ENCODE results near the gene PVR.
"Not testable (repeated sequence)": the region's sequence is repeated elsewhere in the genome, so short reads cannot be mapped to it uniquely, and the experiment has no call there.

The PVR gene

GRCh38 chr19:44611812-44612295 lies 31.9 kb upstream of the PVR start:
- H3K36me3 Mint-ChIP-seq, result no peaks in the 10 kb centered on the region

GRCh38 chr19:44613295-44614178 lies 30.2 kb upstream of the PVR start, which contains the start of gene IGSF23:
Gene IGSF23 (plus strand): TSS chr19:44613563. CDS start chr19:44613646, 83 bp downstream.
- H3K4me1 Mint-ChIP-seq (ENCODE audit: low read depth), result no peaks in the 10 kb centered on the region
- no peak within 1 kb of the TSS for H3K27ac Mint-ChIP-seq
- no peak within 1 kb of the TSS for H3K4me3 Mint-ChIP-seq
- H3K36me3 Mint-ChIP-seq, result no peaks in the 10 kb centered on the region
- H3K27me3 Mint-ChIP-seq, result no peaks in the 10 kb centered on the region
- H3K9me3 Mint-ChIP-seq (ENCODE audit: low read depth), result no peaks in the 10 kb centered on the region

More at GRCh38 chr19:44611812-44612295, 31.9 kb upstream of the PVR start:
- peaks cover 12% of the 10 kb centered on the region for H3K4me1 Mint-ChIP-seq (ENCODE audit: low read depth)
- no peaks in the 10 kb centered on the region for H3K27me3 Mint-ChIP-seq
- no peak overlapping the region for H3K4me3 Mint-ChIP-seq
- H3K9me3 Mint-ChIP-seq (ENCODE audit: low read depth), result no peaks in the 10 kb centered on the region
- no peak overlapping the region for H3K27ac Mint-ChIP-seq

DNA sequence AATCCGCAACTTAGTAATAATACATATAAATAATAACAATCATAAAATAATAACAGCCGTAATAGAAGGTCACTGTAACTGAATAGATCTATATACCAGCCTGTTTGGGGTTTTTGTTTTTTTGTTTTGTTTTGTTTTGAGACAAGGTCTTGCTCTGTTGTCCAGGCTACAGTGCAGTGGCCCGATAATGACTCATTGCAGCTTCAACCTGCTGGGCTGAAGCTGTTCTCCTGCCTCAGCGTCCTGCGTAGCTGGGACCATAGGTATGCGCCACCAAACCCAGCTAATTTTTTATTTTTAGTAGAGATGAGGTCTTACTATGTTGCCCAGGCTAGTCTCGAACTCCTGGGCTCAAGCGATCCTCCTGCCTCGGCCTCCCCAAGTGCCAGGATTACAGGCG lies 29.4 kb upstream of the PVR start:
- Mint-ChIP-seq H3K27me3 (no peaks in the 10 kb centered on the region), H3K4me1 (ENCODE audit: low read depth) (no peaks in the 10 kb centered on the region), H3K36me3 (no peaks in the 10 kb centered on the region), H3K9me3 (ENCODE audit: low read depth) (no peaks in the 10 kb centered on the region), H3K27ac (no peak overlapping the region), H3K4me3 (no peak overlapping the region)

GRCh38 chr19:44615863-44616247 lies 27.9 kb upstream of the PVR start:
- Mint-ChIP-seq H3K27me3 (no peaks in the 10 kb centered on the region), H3K27ac (no peak overlapping the region), H3K9me3 (ENCODE audit: low read depth) (no peaks in the 10 kb centered on the region), H3K36me3 (no peaks in the 10 kb centered on the region), H3K4me3 (no peak overlapping the region), H3K4me1 (ENCODE audit: low read depth) (no peaks in the 10 kb centered on the region)

- H3K4me3 Mint-ChIP-seq, result no peak overlapping the region
- no peaks in the 10 kb centered on the region for H3K4me1 Mint-ChIP-seq (ENCODE audit: low read depth)
- no peak overlapping the region for H3K27ac Mint-ChIP-seq
- no peaks in the 10 kb centered on the region for H3K27me3 Mint-ChIP-seq
- H3K9me3 Mint-ChIP-seq (ENCODE audit: low read depth), result no peaks in the 10 kb centered on the region
- H3K36me3 Mint-ChIP-seq, result no peaks in the 10 kb centered on the region
Observed at GRCh38 chr19:44617110-44617880, 26.4 kb upstream of the PVR start.

GRCh38 chr19:44618640-44619357 lies 24.9 kb upstream of the PVR start:
- Mint-ChIP-seq H3K27ac (no peak overlapping the region), H3K27me3 (no peaks in the 10 kb centered on the region), H3K4me3 (no peak overlapping the region), H3K36me3 (no peaks in the 10 kb centered on the region), H3K9me3 (ENCODE audit: low read depth) (no peaks in the 10 kb centered on the region), H3K4me1 (ENCODE audit: low read depth) (no peaks in the 10 kb centered on the region)

DNA sequence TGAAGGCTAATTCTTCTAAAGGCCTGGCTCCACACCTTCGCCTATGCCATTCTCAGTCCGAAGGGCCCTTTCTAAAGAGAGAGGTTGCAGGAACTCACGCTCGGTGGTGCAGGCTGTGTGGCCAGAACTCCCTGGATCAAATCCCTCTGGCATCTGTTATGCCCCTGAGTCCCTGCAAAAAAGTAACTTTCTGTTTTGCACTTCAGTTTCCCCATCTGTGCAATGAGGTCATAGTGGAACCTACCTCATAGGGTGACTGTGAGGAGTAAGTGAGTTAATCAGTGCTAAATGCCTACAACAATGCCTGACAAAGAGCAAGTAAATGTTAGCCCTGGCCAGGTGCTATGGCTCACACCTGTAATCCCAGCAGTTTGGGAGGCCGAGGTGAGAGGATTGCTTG lies 23.0 kb upstream of the PVR start:
- no peaks in the 10 kb centered on the region for H3K27me3 Mint-ChIP-seq
- H3K27ac Mint-ChIP-seq, result no peak overlapping the region
- no peaks in the 10 kb centered on the region for H3K4me1 Mint-ChIP-seq (ENCODE audit: low read depth)
- H3K9me3 Mint-ChIP-seq (ENCODE audit: low read depth), result no peaks in the 10 kb centered on the region
- no peaks in the 10 kb centered on the region for H3K36me3 Mint-ChIP-seq
- no peak overlapping the region for H3K4me3 Mint-ChIP-seq

- Mint-ChIP-seq H3K4me3 (no peak overlapping the region), H3K27ac (no peak overlapping the region), H3K36me3 (no peaks in the 10 kb centered on the region), H3K4me1 (ENCODE audit: low read depth) (no peaks in the 10 kb centered on the region), H3K9me3 (ENCODE audit: low read depth) (no peaks in the 10 kb centered on the region), H3K27me3 (no peaks in the 10 kb centered on the region)
Observed at GRCh38 chr19:44621367-44621766, 22.3 kb upstream of the PVR start.

GRCh38 chr19:44623080-44623479 lies 20.6 kb upstream of the PVR start:
- no peak overlapping the region for H3K4me3 Mint-ChIP-seq
- no peaks in the 10 kb centered on the region for H3K9me3 Mint-ChIP-seq (ENCODE audit: low read depth)
- H3K36me3 Mint-ChIP-seq, result no peaks in the 10 kb centered on the region
- H3K27me3 Mint-ChIP-seq, result peaks cover 2% of the 10 kb centered on the region
- H3K27ac Mint-ChIP-seq, result no peak overlapping the region
- no peaks in the 10 kb centered on the region for H3K4me1 Mint-ChIP-seq (ENCODE audit: low read depth)

- Mint-ChIP-seq H3K36me3 (no peaks in the 10 kb centered on the region), H3K27ac (no peak overlapping the region)
Observed at GRCh38 chr19:44623626-44624025, 20.1 kb upstream of the PVR start.

DNA sequence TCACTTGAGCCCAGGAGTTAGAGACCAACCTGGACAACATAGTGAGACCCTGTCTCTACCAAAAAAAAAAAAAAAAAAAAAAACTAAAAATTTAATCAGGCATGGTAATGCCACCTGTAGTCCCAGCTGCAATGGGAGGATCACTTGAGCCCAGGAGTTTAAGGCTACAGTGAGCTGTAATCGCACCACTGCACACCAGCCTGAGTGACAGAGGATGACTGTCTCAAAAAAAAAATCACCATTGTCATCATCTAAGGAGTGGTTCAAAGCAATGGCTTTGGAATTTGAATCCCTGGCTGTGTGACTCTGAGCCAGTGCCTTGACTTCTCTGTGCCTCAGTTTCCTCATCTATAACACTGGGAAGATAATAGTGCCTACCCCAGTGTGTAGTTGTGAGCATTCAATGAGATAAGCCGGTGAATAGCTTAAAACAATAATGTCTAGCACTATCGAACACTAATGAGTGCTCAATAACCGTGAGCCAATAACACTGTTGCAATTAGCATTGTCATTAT lies 18.8 kb upstream of the PVR start:
- Mint-ChIP-seq H3K9me3 (ENCODE audit: low read depth) (no peaks in the 10 kb centered on the region), H3K27ac (no peak overlapping the region), H3K36me3 (no peaks in the 10 kb centered on the region), H3K4me1 (ENCODE audit: low read depth) (no peaks in the 10 kb centered on the region), H3K27me3 (peaks cover 6% of the 10 kb centered on the region), H3K4me3 (no peak overlapping the region)

More at GRCh38 chr19:44623626-44624025, 20.1 kb upstream of the PVR start:
- no peaks in the 10 kb centered on the region for H3K9me3 Mint-ChIP-seq (ENCODE audit: low read depth)
- no peak overlapping the region for H3K4me3 Mint-ChIP-seq
- peaks cover 3% of the 10 kb centered on the region for H3K27me3 Mint-ChIP-seq
- H3K4me1 Mint-ChIP-seq (ENCODE audit: low read depth), result no peaks in the 10 kb centered on the region

GRCh38 chr19:44625637-44626036 lies 18.1 kb upstream of the PVR start:
- H3K36me3 Mint-ChIP-seq; H3K4me1 Mint-ChIP-seq (ENCODE audit: low read depth); H3K9me3 Mint-ChIP-seq (ENCODE audit: low read depth); H3K27me3 Mint-ChIP-seq; H3K27ac Mint-ChIP-seq; H3K4me3 Mint-ChIP-seq: not testable (repeated sequence)

- Mint-ChIP-seq H3K9me3 (ENCODE audit: low read depth) (no peaks in the 10 kb centered on the region), H3K4me1 (ENCODE audit: low read depth) (no peaks in the 10 kb centered on the region), H3K36me3 (no peaks in the 10 kb centered on the region), H3K4me3 (no peak overlapping the region), H3K27me3 (peaks cover 6% of the 10 kb centered on the region), H3K27ac (no peak overlapping the region)
Observed at GRCh38 chr19:44626048-44626624, 17.6 kb upstream of the PVR start.

DNA sequence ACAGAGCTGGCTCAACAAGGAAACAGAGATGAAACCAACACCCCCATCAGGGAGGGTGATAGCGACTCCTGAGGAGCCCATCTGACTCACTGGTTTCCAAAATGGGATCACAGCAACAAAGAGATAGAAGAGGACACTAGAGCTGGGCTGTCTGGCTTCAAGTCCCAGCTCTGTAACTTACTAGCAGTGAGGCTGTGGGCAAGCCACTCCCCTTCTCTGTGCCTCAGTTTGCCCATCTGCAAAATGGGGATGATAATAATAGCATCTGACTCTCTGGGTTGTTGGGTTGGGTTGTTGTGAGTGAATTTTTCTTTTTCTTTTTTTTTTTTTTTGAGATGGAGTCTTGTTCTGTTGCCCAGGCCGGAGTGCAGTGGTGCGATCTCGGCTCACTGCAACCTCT lies 16.1 kb upstream of the PVR start:
- Mint-ChIP-seq H3K36me3 (no peaks in the 10 kb centered on the region), H3K9me3 (ENCODE audit: low read depth) (no peaks in the 10 kb centered on the region), H3K4me1 (ENCODE audit: low read depth) (no peaks in the 10 kb centered on the region), H3K27ac (no peak overlapping the region), H3K27me3 (peaks cover 6% of the 10 kb centered on the region), H3K4me3 (no peak overlapping the region)
